SK-N-SH treated with all-trans-retinoic acid at 6 μM for 48 hours (cell line): ENCODE measurements around the gene SQOR.

ENCODE experiments used
- ATAC-seq: fragments of 200-7000 bp; cut with Tn5 transposase; 3 replicates; pipeline ENCODE4 v1.9.1; 2020; ENCODE audit warnings: mild to moderate bottlenecking, moderate library complexity
- ARNTL ChIP-seq: fragments of 450-650 bp; formaldehyde crosslinking; IDR thresholded peaks from 2 replicates; pipeline ENCODE4 v1.5.0; 2020; ENCODE audit warnings: low read depth, mild to moderate bottlenecking, moderate library complexity, borderline replicate concordance
- BACH2 ChIP-seq: fragments of 250-450 bp; sonication (Bioruptor Pico); IDR thresholded peaks from 2 replicates; pipeline ENCODE4 v1.9.0; 2021; ENCODE audit warnings: mild to moderate bottlenecking, borderline replicate concordance
- CREB5 ChIP-seq: fragments of 250-450 bp; sonication (Bioruptor Pico); IDR thresholded peaks from 2 replicates; pipeline ENCODE4 v1.5.1; 2020; ENCODE audit warnings: low read depth, mild to moderate bottlenecking, moderate library complexity
- CSDC2 ChIP-seq: fragments of 250-450 bp; sonication (Bioruptor Pico); IDR thresholded peaks from 2 replicates; pipeline ENCODE4 v1.5.0; 2020; ENCODE audit warnings: mild to moderate bottlenecking, moderate library complexity
- CSRNP3 ChIP-seq: fragments of 250-450 bp; sonication (Bioruptor Pico); IDR thresholded peaks from 2 replicates; pipeline ENCODE4 v1.5.1; 2021; ENCODE audit warnings: mild to moderate bottlenecking, moderate library complexity
- ESRRG ChIP-seq: fragments of 250-450 bp; sonication (Bioruptor Pico); IDR thresholded peaks from 2 replicates; pipeline ENCODE4 v1.6.1; 2021; ENCODE audit warnings: mild to moderate bottlenecking
- GLIS3 ChIP-seq: fragments of 250-450 bp; sonication (Bioruptor Pico); IDR thresholded peaks from 2 replicates; pipeline ENCODE4 v1.5.0; 2020; ENCODE audit warnings: mild to moderate bottlenecking, moderate library complexity
- ISL1 ChIP-seq: fragments of 250-450 bp; sonication (Bioruptor Pico); IDR thresholded peaks from 2 replicates; pipeline ENCODE4 v2.1.2; 2022; ENCODE audit warnings: mild to moderate bottlenecking, moderate library complexity
- OSR1 ChIP-seq: fragments of 250-450 bp; sonication (Bioruptor Pico); IDR thresholded peaks from 2 replicates; pipeline ENCODE4 v1.8.0; 2022; ENCODE audit warnings: moderate library complexity, mild to moderate bottlenecking, inconsistent platforms
- PATZ1 ChIP-seq: fragments of 250-450 bp; sonication (Bioruptor Pico); IDR thresholded peaks from 2 replicates; pipeline ENCODE4 v1.8.0; 2020; ENCODE audit warnings: mild to moderate bottlenecking, moderate library complexity, borderline replicate concordance
- POU6F1 ChIP-seq: fragments of 250-450 bp; sonication (Bioruptor Pico); IDR thresholded peaks from 2 replicates; pipeline ENCODE4 v1.8.0; 2021; ENCODE audit warnings: low read depth, mild to moderate bottlenecking, moderate library complexity, borderline replicate concordance
- PPARA ChIP-seq: fragments of 250-450 bp; sonication (Bioruptor Pico); IDR thresholded peaks from 2 replicates; pipeline ENCODE4 v1.5.0; 2020; ENCODE audit warnings: mild to moderate bottlenecking, borderline replicate concordance
- RARB ChIP-seq: fragments of 250-450 bp; sonication (Bioruptor Pico); IDR thresholded peaks from 2 replicates; pipeline ENCODE4 v1.8.0; 2021; ENCODE audit warnings: mild to moderate bottlenecking, moderate library complexity
- SNAI2 ChIP-seq: fragments of 250-450 bp; sonication (Bioruptor Pico); IDR thresholded peaks from 2 replicates; pipeline ENCODE4 v1.5.0; 2020; ENCODE audit warnings: mild to moderate bottlenecking, moderate library complexity
- TCF4 ChIP-seq: fragments of 250-450 bp; sonication (Bioruptor Pico); IDR thresholded peaks from 2 replicates; pipeline ENCODE4 v1.8.0; 2021; ENCODE audit warnings: mild to moderate bottlenecking, moderate library complexity, borderline replicate concordance
- TOX ChIP-seq: fragments of 250-450 bp; sonication (Bioruptor Pico); IDR thresholded peaks from 2 replicates; pipeline ENCODE4 v1.8.0; 2021; ENCODE audit warnings: mild to moderate bottlenecking, moderate library complexity, borderline replicate concordance
- TSHZ2 ChIP-seq: fragments of 250-450 bp; sonication (Bioruptor Pico); IDR thresholded peaks from 2 replicates; pipeline ENCODE4 v1.5.0; 2020; ENCODE audit warnings: mild to moderate bottlenecking, moderate library complexity
- ZC3H10 ChIP-seq: fragments of 250-450 bp; sonication (Bioruptor Pico); IDR thresholded peaks from 2 replicates; pipeline ENCODE4 v1.5.1; 2021; ENCODE audit warnings: mild to moderate bottlenecking, moderate library complexity
- ZFP3 ChIP-seq: fragments of 250-450 bp; sonication (Bioruptor Pico); IDR thresholded peaks from 2 replicates; pipeline ENCODE4 v1.5.0; 2020; ENCODE audit warnings: mild to moderate bottlenecking, moderate library complexity
- ZFP30 ChIP-seq: fragments of 450-650 bp; formaldehyde crosslinking; IDR thresholded peaks from 2 replicates; pipeline ENCODE4 v1.5.0; 2022; ENCODE audit warnings: mild to moderate bottlenecking, moderate library complexity
- ZNF565 ChIP-seq: fragments of 450-650 bp; formaldehyde crosslinking; conservative IDR thresholded peaks from 2 replicates; pipeline ENCODE4 v1.5.0; 2020; ENCODE audit warnings: low read depth, mild to moderate bottlenecking, moderate library complexity
- ZNF70 ChIP-seq: fragments of 450-650 bp; formaldehyde crosslinking; IDR thresholded peaks from 2 replicates; pipeline ENCODE4 v1.5.0; 2020; ENCODE audit warnings: mild to moderate bottlenecking, moderate library complexity
- ZNF8 ChIP-seq: fragments of 450-650 bp; formaldehyde crosslinking; IDR thresholded peaks from 2 replicates; pipeline ENCODE4 v1.5.0; 2020; ENCODE audit warnings: mild to moderate bottlenecking, moderate library complexity

The SQOR gene

GRCh38 chr15:45586125-45586524 lies 48.7 kb upstream of the SQOR start:
- no peak for ATAC-seq
- TF ChIP-seq ZNF70 = no peak
- no peak for TF ChIP-seq PPARA
- no peak for TF ChIP-seq ARNTL (CRISPR knock-in tag)
- no peak for TF ChIP-seq ISL1 (CRISPR knock-in tag)
- TF ChIP-seq ESRRG = no peak
- no peak for TF ChIP-seq ZNF565 (CRISPR knock-in tag)
- no peak for TF ChIP-seq TOX
- TF ChIP-seq RARB (CRISPR knock-in tag) = no peak
- no peak for TF ChIP-seq CSRNP3
- TF ChIP-seq ZFP30 = no peak
- no peak for TF ChIP-seq GLIS3
- TF ChIP-seq SNAI2 (CRISPR knock-in tag) = no peak

- peak; percentile 8 for ATAC-seq
- TF ChIP-seq ARNTL (CRISPR knock-in tag) (no peak), CREB5 (CRISPR knock-in tag) (no peak), CSDC2 (CRISPR knock-in tag) (no peak), TCF4 (CRISPR knock-in tag) (no peak), ESRRG (no peak), ZFP30 (no peak), RARB (CRISPR knock-in tag) (no peak), POU6F1 (CRISPR knock-in tag) (no peak), ZNF565 (CRISPR knock-in tag) (no peak), TOX (no peak; the same call in 1 of the 2 replicates), ZNF70 (no peak), SNAI2 (CRISPR knock-in tag) (no peak), BACH2 (no peak), PPARA (no peak), ZNF8 (CRISPR knock-in tag) (no peak), ISL1 (CRISPR knock-in tag) (no peak), GLIS3 (no peak)
Measured at GRCh38 chr15:45586601-45587094, 48.2 kb upstream of the SQOR start.

- ATAC-seq = peak; percentile 87
- TF ChIP-seq ESRRG (no peak), ZNF70 (no peak), ZC3H10 (CRISPR knock-in tag) (no peak), OSR1 (CRISPR knock-in tag) (no peak), CREB5 (CRISPR knock-in tag) (no peak), RARB (CRISPR knock-in tag) (no peak), CSDC2 (CRISPR knock-in tag) (0 out of 2 replicates have a peak, but pooled peaks have one; percentile 40), GLIS3 (no peak), PATZ1 (peak; percentile 67; the same call in 1 of the 2 replicates), SNAI2 (CRISPR knock-in tag) (no peak), ZFP30 (no peak), TSHZ2 (CRISPR knock-in tag) (0 out of 2 replicates have a peak, but pooled peaks have one; percentile 35), PPARA (no peak), ISL1 (CRISPR knock-in tag) (no peak), TOX (no peak), CSRNP3 (no peak), ZFP3 (CRISPR knock-in tag) (no peak), TCF4 (CRISPR knock-in tag) (no peak), ZNF8 (CRISPR knock-in tag) (peak; percentile 91)
Measured at GRCh38 chr15:45587095-45587862, 47.5 kb upstream of the SQOR start, which contains the start of gene BLOC1S6. BLOC1S6 (plus strand) TSS chr15:45587379; CDS start chr15:45587444, 65 bp downstream.
